Gastroesophageal sphincter (tissue), 4 donors: ENCODE measurements around the gene PREX1. TPM values are rescaled to one million over a fixed set of nuclear protein-coding genes. Genes with fewer than 3 reads are reported as not detected.

Source experiments
- ATAC-seq: fragments of 150-250 bp; one replicate; pipeline ENCODE4 v1.9.1; 2016; ENCODE audit warnings: mild to moderate bottlenecking, moderate library complexity
- H3K27ac ChIP-seq, 4 donors: fragments of 200-600 bp; sonication (generic) in 3 of 4; 1 replicate in 3 of 4; 2 replicates in 1 of 4; pipeline ENCODE4 v1.5.1; 2016 to 2019
- H3K27me3 ChIP-seq: fragments of 200-600 bp; sonication (generic); one replicate; pipeline ENCODE4 v1.5.1; 2019
- H3K36me3 ChIP-seq, 2 donors: fragments of 200-600 bp; sonication (generic); one replicate each; pipeline ENCODE4 v1.5.1; 2019; ENCODE audit warnings: control low read depth in 1 of 2
- H3K4me1 ChIP-seq, 3 donors: fragments of 200-600 bp; sonication (generic); 1 replicate in 2 of 3; 2 replicates in 1 of 3; pipeline ENCODE4 v1.5.1; 2016 to 2019; ENCODE audit warnings: control low read depth in 2 of 3
- H3K4me3 ChIP-seq, 2 donors: fragments of 200-600 bp; sonication (generic); one replicate each; pipeline ENCODE4 v1.5.1; 2019; ENCODE audit warnings: mild to moderate bottlenecking in 1 of 2, moderate library complexity in 1 of 2
- H3K9me3 ChIP-seq, 3 donors: fragments of 200-600 bp; sonication (generic); one replicate each; pipeline ENCODE4 v1.5.1; 2017 to 2019; ENCODE audit warnings: control low read depth in 2 of 3
- CTCF ChIP-seq, 4 experiments: fragments of 200-600 bp in 2 of 4; fragments of 450-650 bp in 2 of 4; sonication (generic) in 1 of 4; IDR thresholded peaks; one replicate each; pipeline ENCODE4 v1.5.1; 2017 to 2019; ENCODE audit warnings: antibody characterized with exemption in 4 of 4, mild to moderate bottlenecking in 2 of 4, moderate library complexity in 2 of 4
- EP300 ChIP-seq: sonication (generic); formaldehyde crosslinking; IDR thresholded peaks from one replicate; pipeline ENCODE4 v1.6.1; 2017; ENCODE audit warnings: antibody characterized with exemption, mild to moderate bottlenecking
- POLR2A ChIP-seq, 2 donors: fragments of 450-650 bp; IDR thresholded peaks; one replicate each; pipeline ENCODE4 v1.6.1; 2017; ENCODE audit warnings: antibody characterized with exemption in 2 of 2, mild to moderate bottlenecking in 2 of 2, moderate library complexity in 1 of 2
- POLR2AphosphoS5 ChIP-seq: sonication (generic); formaldehyde crosslinking; IDR thresholded peaks from one replicate; pipeline ENCODE4 v1.6.1; 2017; ENCODE audit warnings: antibody characterized with exemption
- WGBS, 2 donors: methylation state at CpG; one replicate each; pipeline ENCODE4 v1.1.5; 2018; ENCODE audit warnings: low coverage in 1 of 2; 5-methylcytosine and 5-hydroxymethylcytosine counted together
- total RNA-seq, 4 donors: library from RNA; depleted of rRNA; stranded (reverse); fragments of >200 nt; gene quantifications; one replicate each; pipeline ENCODE4 v1.1.0, GENCODE V29; 2016

PREX1 gene
- total RNA-seq, 4 donors from 2014 or later, result 16.3 to 35.7 (median 20.0) TPM

DNA sequence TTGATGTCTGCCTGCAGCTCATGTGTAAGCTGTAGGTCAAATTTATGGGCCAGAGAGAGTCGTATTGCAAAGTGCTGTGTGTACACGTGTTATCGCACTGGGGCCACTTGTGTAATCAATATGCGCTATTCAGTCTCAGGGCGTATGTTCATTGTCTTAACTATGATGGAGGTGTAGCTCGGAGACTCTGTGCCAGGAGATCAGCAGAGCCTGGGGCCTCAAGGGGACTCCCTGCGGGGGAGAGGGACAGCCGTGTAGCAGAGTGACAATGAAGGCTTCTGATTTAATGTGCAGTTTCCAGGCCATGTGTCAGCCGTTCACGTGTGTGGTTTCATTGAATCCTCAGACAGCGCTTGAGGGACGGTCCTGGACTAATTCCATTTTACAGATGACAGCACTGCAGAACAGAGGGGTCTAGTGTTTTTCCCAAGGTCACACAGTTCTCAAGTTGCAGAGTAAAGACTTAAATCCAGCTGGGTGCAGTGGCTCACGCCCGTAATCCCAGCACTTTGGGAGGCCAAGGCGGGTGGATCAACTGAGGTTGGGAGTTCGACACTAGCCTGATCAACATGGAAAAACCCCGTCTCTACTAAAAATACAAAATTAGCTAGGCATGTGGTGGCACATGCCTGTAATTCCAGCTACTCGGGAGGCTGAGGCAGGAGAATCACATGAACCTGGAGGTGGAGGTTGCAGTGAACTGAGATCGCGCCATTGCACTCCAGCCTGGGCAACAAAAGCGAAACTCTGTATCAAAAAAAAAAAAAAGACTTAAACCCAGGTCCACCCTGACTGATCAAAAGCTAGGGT is 242.5 kb downstream of the PREX1 start:
- TF ChIP-seq EP300 (no peak), POLR2AphosphoS5 (no peak), CTCF (IDR thresholded peaks at IDR 0.05) (no peak), POLR2A (IDR thresholded peaks at IDR 0.05) (no peak)
- WGBS, 2 donors, result 71 to 72% methylated on average over 5 to 19 of the region's 21 CpGs
- no peak for ATAC-seq

GRCh38 chr20:48584391-48585060 is 243.3 kb downstream of the PREX1 start:
- Histone ChIP-seq H3K4me3 (no peak overlapping the region), H3K36me3 (no peaks in the 10 kb centered on the region), H3K9me3 (no peaks in the 10 kb centered on the region), H3K27me3 (peaks cover 46% of the 10 kb centered on the region), H3K4me1 (no peaks in the 10 kb centered on the region), H3K27ac (no peak overlapping the region)
- ATAC-seq, result no peak
- WGBS, 2 donors, result 47 to 73% methylated on average over 6 to 8 of the region's 8 CpGs
- no peak for TF ChIP-seq CTCF (IDR thresholded peaks at IDR 0.05)
- TF ChIP-seq EP300, result no peak
- TF ChIP-seq POLR2A (IDR thresholded peaks at IDR 0.05), result no peak
- TF ChIP-seq POLR2AphosphoS5, result no peak

More for the DNA sequence above, 242.5 kb downstream of the PREX1 start:
- no peak overlapping the region for H3K4me3 ChIP-seq
- H3K27me3 ChIP-seq, result peaks cover 46% of the 10 kb centered on the region
- H3K27ac ChIP-seq, result no peak overlapping the region
- H3K36me3 ChIP-seq, result no peaks in the 10 kb centered on the region
- no peaks in the 10 kb centered on the region for H3K4me1 ChIP-seq
- no peaks in the 10 kb centered on the region for H3K9me3 ChIP-seq

- ATAC-seq, result no peak
- 87 to 88% methylated on average over 9 to 11 of the region's 11 CpGs for WGBS, 2 donors
- TF ChIP-seq EP300 (no peak), POLR2A (IDR thresholded peaks at IDR 0.05) (no peak), POLR2AphosphoS5 (no peak), CTCF (IDR thresholded peaks at IDR 0.05) (no peak)
- H3K27ac ChIP-seq, result no peak overlapping the region
- no peak overlapping the region for H3K4me3 ChIP-seq
- no peaks in the 10 kb centered on the region for H3K36me3 ChIP-seq
- H3K9me3 ChIP-seq, result no peaks in the 10 kb centered on the region
- peaks cover 46% of the 10 kb centered on the region for H3K27me3 ChIP-seq
- H3K4me1 ChIP-seq, result no peaks in the 10 kb centered on the region
These were observed 244.0 kb downstream of the PREX1 start for GRCh38 chr20:48583801-48584200.

GRCh38 chr20:48583171-48583570 is 244.6 kb downstream of the PREX1 start:
- Histone ChIP-seq H3K9me3 (no peaks in the 10 kb centered on the region), H3K36me3 (no peaks in the 10 kb centered on the region), H3K4me3 (no peak overlapping the region), H3K27me3 (peaks cover 46% of the 10 kb centered on the region), H3K27ac (no peak overlapping the region), H3K4me1 (no peaks in the 10 kb centered on the region)
- ATAC-seq, result no peak
- TF ChIP-seq CTCF (IDR thresholded peaks at IDR 0.05) (no peak), POLR2AphosphoS5 (no peak), POLR2A (IDR thresholded peaks at IDR 0.05) (no peak), EP300 (no peak)
- 74 to 91% methylated on average over 7 to 8 of the region's 11 CpGs for WGBS, 2 donors

- H3K4me3 ChIP-seq, result no peak overlapping the region
- WGBS, 2 donors, result 53 to 63% methylated on average over 5 of the region's 5 CpGs
- H3K27me3 ChIP-seq, result peaks cover 46% of the 10 kb centered on the region
- no peak overlapping the region for H3K27ac ChIP-seq
- no peak for ATAC-seq
- TF ChIP-seq POLR2AphosphoS5, result no peak
- TF ChIP-seq POLR2A (IDR thresholded peaks at IDR 0.05), result no peak
- TF ChIP-seq EP300, result no peak
- no peaks in the 10 kb centered on the region for H3K36me3 ChIP-seq
- no peaks in the 10 kb centered on the region for H3K9me3 ChIP-seq
- no peaks in the 10 kb centered on the region for H3K4me1 ChIP-seq
These were observed 245.2 kb downstream of the PREX1 start for GRCh38 chr20:48582673-48582985.
